Measurements from ENCODE around the gene PARD3. TPM values are rescaled to one million over a fixed set of nuclear protein-coding genes. Genes with fewer than 3 reads are reported as not detected.

PARD3 gene
- total RNA-seq, 1 donor: 42.1 TPM

- H3K4me3 ChIP-seq (ENCODE audit: low read depth, low read length): no peak overlapping the region
- DNase-seq (ENCODE audit: low read depth): no peak
- TF ChIP-seq CTCF (IDR thresholded peaks at IDR 0.05; ENCODE audit: insufficient read depth, low read length): no peak
Measured at GRCh38 chr10:34337917-34338316, 477.2 kb downstream of the PARD3 start.

GRCh38 chr10:34335960-34336690 is 479.0 kb downstream of the PARD3 start:
- no peak for DNase-seq (ENCODE audit: low read depth)
- no peak overlapping the region for H3K4me3 ChIP-seq (ENCODE audit: low read depth, low read length)
- no peak for TF ChIP-seq CTCF (IDR thresholded peaks at IDR 0.05; ENCODE audit: insufficient read depth, low read length)

- no peak for DNase-seq (ENCODE audit: low read depth)
- H3K4me3 ChIP-seq (ENCODE audit: low read depth, low read length): no peak overlapping the region
- TF ChIP-seq CTCF (IDR thresholded peaks at IDR 0.05; ENCODE audit: insufficient read depth, low read length): no peak
Measured at GRCh38 chr10:34334908-34335307, 480.2 kb downstream of the PARD3 start.

GRCh38 chr10:34333513-34333912 is 481.6 kb downstream of the PARD3 start:
- no peak for TF ChIP-seq CTCF (IDR thresholded peaks at IDR 0.05; ENCODE audit: insufficient read depth, low read length)
- H3K4me3 ChIP-seq (ENCODE audit: low read depth, low read length): no peak overlapping the region
- DNase-seq (ENCODE audit: low read depth): peak; percentile 13

GRCh38 chr10:34327184-34327583 is 487.9 kb downstream of the PARD3 start:
- TF ChIP-seq CTCF (IDR thresholded peaks at IDR 0.05; ENCODE audit: insufficient read depth, low read length): no peak
- no peak overlapping the region for H3K4me3 ChIP-seq (ENCODE audit: low read depth, low read length)
- DNase-seq (ENCODE audit: low read depth): no peak

GRCh38 chr10:34323192-34323591 is 491.9 kb downstream of the PARD3 start:
- DNase-seq (ENCODE audit: low read depth): peak; percentile 57
- TF ChIP-seq CTCF (IDR thresholded peaks at IDR 0.05; ENCODE audit: insufficient read depth, low read length): no peak
- H3K4me3 ChIP-seq (ENCODE audit: low read depth, low read length): no peak overlapping the region

- TF ChIP-seq CTCF (IDR thresholded peaks at IDR 0.05; ENCODE audit: insufficient read depth, low read length): no peak
- DNase-seq (ENCODE audit: low read depth): no peak
- H3K4me3 ChIP-seq (ENCODE audit: low read depth, low read length): no peak overlapping the region
Measured at GRCh38 chr10:34320265-34320664, 494.8 kb downstream of the PARD3 start.
